Activated T-cell treated with anti-CD3 and anti-CD28 coated beads, Interleukin-2, amount 50 U/mL, for 24 hours (primary cell): ENCODE data around the gene APOB.

Experiments used
- DNase-seq: peaks from one replicate; pipeline ENCODE4 v3.0.0-alpha.2; 2020
- H3K27ac Mint-ChIP-seq: 2 replicates; pipeline ENCODE4 v1.8.0; 2020; ENCODE audit warnings: mild to moderate bottlenecking, mixed read lengths
- H3K27me3 Mint-ChIP-seq: 2 replicates; pipeline ENCODE4 v1.8.0; 2020; ENCODE audit warnings: mixed read lengths
- H3K36me3 Mint-ChIP-seq: 2 replicates; pipeline ENCODE4 v1.8.0; 2020; ENCODE audit warnings: low read depth, mixed read lengths
- H3K4me1 Mint-ChIP-seq: 2 replicates; pipeline ENCODE4 v1.8.0; 2020; ENCODE audit warnings: low read depth, mixed read lengths
- H3K4me3 Mint-ChIP-seq: 2 replicates; pipeline ENCODE4 v1.8.0; 2020; ENCODE audit warnings: mild to moderate bottlenecking, moderate library complexity, mixed read lengths
- H3K9me3 Mint-ChIP-seq: 2 replicates; pipeline ENCODE4 v1.8.0; 2020; ENCODE audit warnings: mixed read lengths

Gene APOB

GRCh38 chr2:21043744-21044532, at the start of gene APOB:
Gene APOB, minus strand, starts transcription at chr2:21044073. Its CDS starts 128 bp downstream, at chr2:21043945.
- peak within 1 kb of the TSS; percentile 42 for H3K4me3 Mint-ChIP-seq
- H3K27me3 Mint-ChIP-seq: peaks cover 41% of the 10 kb centered on the region
- no peak for DNase-seq
- H3K36me3 Mint-ChIP-seq: no peaks in the 10 kb centered on the region
- H3K9me3 Mint-ChIP-seq: no peaks in the 10 kb centered on the region
- no peak within 1 kb of the TSS for H3K27ac Mint-ChIP-seq
- peaks cover 4% of the 10 kb centered on the region for H3K4me1 Mint-ChIP-seq

GRCh38 chr2:21092308-21092869, 48.5 kb upstream of the APOB start:
- H3K27ac Mint-ChIP-seq: no peak overlapping the region

GRCh38 chr2:21084401-21084800, 40.5 kb upstream of the APOB start:
- no peaks in the 10 kb centered on the region for H3K36me3 Mint-ChIP-seq
- no peaks in the 10 kb centered on the region for H3K4me1 Mint-ChIP-seq
- H3K4me3 Mint-ChIP-seq: no peak overlapping the region
- H3K9me3 Mint-ChIP-seq: no peaks in the 10 kb centered on the region
- no peaks in the 10 kb centered on the region for H3K27me3 Mint-ChIP-seq
- no peak overlapping the region for H3K27ac Mint-ChIP-seq
- no peak for DNase-seq

More at GRCh38 chr2:21092308-21092869, 48.5 kb upstream of the APOB start:
- Mint-ChIP-seq H3K36me3 (no peaks in the 10 kb centered on the region), H3K4me3 (no peak overlapping the region), H3K4me1 (no peaks in the 10 kb centered on the region), H3K27me3 (peaks cover 8% of the 10 kb centered on the region), H3K9me3 (no peaks in the 10 kb centered on the region)
- no peak for DNase-seq

- H3K4me1 Mint-ChIP-seq: no peaks in the 10 kb centered on the region
- no peaks in the 10 kb centered on the region for H3K27me3 Mint-ChIP-seq
- H3K9me3 Mint-ChIP-seq: peaks cover 4% of the 10 kb centered on the region
- no peaks in the 10 kb centered on the region for H3K36me3 Mint-ChIP-seq
- H3K4me3 Mint-ChIP-seq: no peak overlapping the region
- no peak overlapping the region for H3K27ac Mint-ChIP-seq
- DNase-seq: no peak
These were observed 39.6 kb upstream of the APOB start for GRCh38 chr2:21083482-21083881.

- Mint-ChIP-seq H3K27ac (no peak overlapping the region), H3K36me3 (no peaks in the 10 kb centered on the region), H3K4me1 (no peaks in the 10 kb centered on the region), H3K4me3 (no peak overlapping the region), H3K9me3 (peaks cover 6% of the 10 kb centered on the region), H3K27me3 (no peaks in the 10 kb centered on the region)
- DNase-seq: no peak
These were observed 34.4 kb upstream of the APOB start for GRCh38 chr2:21078296-21078695.

- H3K4me1 Mint-ChIP-seq: no peaks in the 10 kb centered on the region
- no peaks in the 10 kb centered on the region for H3K27me3 Mint-ChIP-seq
- H3K4me3 Mint-ChIP-seq: no peak overlapping the region
- no peaks in the 10 kb centered on the region for H3K36me3 Mint-ChIP-seq
- H3K9me3 Mint-ChIP-seq: no peaks in the 10 kb centered on the region
- DNase-seq: no peak
- H3K27ac Mint-ChIP-seq: no peak overlapping the region
These were observed 28.8 kb upstream of the APOB start for GRCh38 chr2:21072477-21073242.

- Mint-ChIP-seq H3K27me3 (peaks cover 4% of the 10 kb centered on the region), H3K4me1 (no peaks in the 10 kb centered on the region), H3K36me3 (no peaks in the 10 kb centered on the region), H3K27ac (no peak overlapping the region), H3K9me3 (no peaks in the 10 kb centered on the region), H3K4me3 (no peak overlapping the region)
- no peak for DNase-seq
These were observed 26.7 kb upstream of the APOB start for GRCh38 chr2:21070341-21071257.

- H3K9me3 Mint-ChIP-seq: no peaks in the 10 kb centered on the region
- peaks cover 6% of the 10 kb centered on the region for H3K27me3 Mint-ChIP-seq
These were observed 26.0 kb upstream of the APOB start for GRCh38 chr2:21069746-21070340.

GRCh38 chr2:21067859-21068537, 24.1 kb upstream of the APOB start:
- DNase-seq: no peak
- Mint-ChIP-seq H3K4me3 (no peak overlapping the region), H3K27me3 (peaks cover 6% of the 10 kb centered on the region), H3K36me3 (no peaks in the 10 kb centered on the region), H3K9me3 (no peaks in the 10 kb centered on the region), H3K4me1 (no peaks in the 10 kb centered on the region), H3K27ac (no peak overlapping the region)

More at GRCh38 chr2:21069746-21070340, 26.0 kb upstream of the APOB start:
- H3K4me1 Mint-ChIP-seq: no peaks in the 10 kb centered on the region
- H3K27ac Mint-ChIP-seq: no peak overlapping the region
- no peak for DNase-seq
- H3K4me3 Mint-ChIP-seq: no peak overlapping the region
- no peaks in the 10 kb centered on the region for H3K36me3 Mint-ChIP-seq

GRCh38 chr2:21067125-21067524, 23.3 kb upstream of the APOB start:
- no peaks in the 10 kb centered on the region for H3K9me3 Mint-ChIP-seq
- no peaks in the 10 kb centered on the region for H3K36me3 Mint-ChIP-seq
- H3K4me3 Mint-ChIP-seq: no peak overlapping the region

GRCh38 chr2:21059885-21060610, 16.2 kb upstream of the APOB start:
- Mint-ChIP-seq H3K4me1 (no peaks in the 10 kb centered on the region), H3K36me3 (no peaks in the 10 kb centered on the region), H3K27me3 (no peaks in the 10 kb centered on the region), H3K9me3 (no peaks in the 10 kb centered on the region), H3K4me3 (no peak overlapping the region), H3K27ac (no peak overlapping the region)
- no peak for DNase-seq

More at GRCh38 chr2:21067125-21067524, 23.3 kb upstream of the APOB start:
- no peak for DNase-seq
- H3K4me1 Mint-ChIP-seq: no peaks in the 10 kb centered on the region
- peaks cover 6% of the 10 kb centered on the region for H3K27me3 Mint-ChIP-seq
- no peak overlapping the region for H3K27ac Mint-ChIP-seq

- Mint-ChIP-seq H3K27me3 (no peaks in the 10 kb centered on the region), H3K4me1 (no peaks in the 10 kb centered on the region), H3K27ac (no peak overlapping the region), H3K4me3 (no peak overlapping the region), H3K9me3 (no peaks in the 10 kb centered on the region), H3K36me3 (no peaks in the 10 kb centered on the region)
- DNase-seq: no peak
These were observed 13.2 kb upstream of the APOB start for GRCh38 chr2:21057097-21057496.
